ENCODE measurements around the gene ARX. TPM values are rescaled to one million over a fixed set of nuclear protein-coding genes. Genes with fewer than 3 reads are reported as not detected.

The ARX gene
- total and polyA plus RNA-seq, 9 of the 15 experiments (the other 6 are each of a cell fraction or from before 2014, with no cell fraction given): 0.03 TPM; not detected in 8

DNA sequence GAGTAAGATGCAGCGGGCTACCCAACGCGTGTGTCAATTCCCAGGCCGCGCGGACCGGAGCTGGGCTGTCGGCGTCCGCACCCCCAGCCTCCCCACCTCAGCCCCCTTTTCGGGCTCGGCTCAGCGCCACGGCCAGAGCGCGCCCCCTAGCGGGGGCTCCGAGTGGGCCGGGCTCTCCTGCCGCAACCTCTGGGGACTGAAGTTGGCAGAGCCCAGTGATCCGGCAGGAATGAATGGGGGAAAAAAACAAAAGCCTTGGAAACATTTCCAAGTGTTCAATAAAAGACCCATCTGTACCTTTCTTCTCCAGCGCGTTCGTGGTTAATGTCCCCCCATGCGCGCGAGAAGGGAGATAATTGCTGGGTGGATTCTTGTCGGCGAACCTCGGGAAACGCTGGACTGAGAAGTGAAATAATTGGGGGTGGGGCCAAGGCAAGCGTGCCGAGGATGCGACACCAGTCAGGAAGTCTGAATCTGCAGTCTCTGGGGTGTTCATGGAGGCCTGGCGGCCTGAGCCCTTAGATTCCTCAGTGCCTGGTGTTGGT, 5.2 kb upstream of the ARX start:
- Histone ChIP-seq H3K9me1 (ENCODE audit: control insufficient read depth, insufficient read depth, low read length) (no peaks in the 10 kb centered on the region), H3K36me3 (ENCODE audit: control insufficient read depth, insufficient read depth, low read length) (no peaks in the 10 kb centered on the region), H3K9ac (ENCODE audit: insufficient read depth in 1 of 2, low read depth in 2 of 2, low read length in 2 of 2) (peak overlapping the region in 1 of 2 experiments; percentile 9; a peak in 1 of 4 replicates), H3K27ac (ENCODE audit: extremely low read depth, low read depth, low read length) (no peak overlapping the region), H3K27me3 (ENCODE audit: control insufficient read depth in 2 of 2, insufficient read depth in 2 of 2, low read length in 2 of 2) (peaks cover 26 to 51% of the 10 kb centered on the region in 2 experiments), H3K4me3 (no peak overlapping the region), H3K9me3 (replicated peaks; ENCODE audit: control insufficient read depth, insufficient read depth, low read depth, low read length) (no peaks in the 10 kb centered on the region), H3K79me2 (ENCODE audit: control insufficient read depth, insufficient read depth, low read length) (no peaks in the 10 kb centered on the region), H3K4me1 (replicated peaks in 1 of 2; ENCODE audit: control insufficient read depth in 2 of 2, insufficient read depth in 2 of 2, low read length in 2 of 2) (peaks cover 0 to 24% of the 10 kb centered on the region in 2 experiments; a peak in 3 of 5 replicates), H4K20me1 (replicated peaks; ENCODE audit: control insufficient read depth, insufficient read depth, low read length) (no peaks in the 10 kb centered on the region), H3K4me2 (ENCODE audit: insufficient read depth, low read length) (peak overlapping the region; percentile 25), H2AFZ (ENCODE audit: low read depth, low read length) (no peak overlapping the region)
- ChIA-PET CTCF (ENCODE audit: low intra/inter-chr PET ratio) (interaction anchor here (0.5 to 0.6 kb wide), 2 partner anchors 186 to 1630 kb away, joined by 3 to 4 read pairs; no protein-coding TSS in a partner anchor), POLR2A (no interaction called here)
- intact Hi-C loops (cut with micrococcal nuclease): loop anchor here (1.0 to 5.0 kb wide), 3 partner anchors 121 to 269 kb away; no protein-coding TSS in a partner anchor
- BruUV-seq (replicated peaks): no TSS peak
- ATAC-seq (peak; percentile 93), FAIRE-seq (no peak), DNase-seq (ENCODE audit: extremely low read depth in 1 of 4, low spot score in 3 of 4) (peak; percentile 43 to 78 (median 76))
- in situ Hi-C loops (cut with MboI): no loop called here
- TF ChIP-seq TBL1XR1 (IDR thresholded peaks at IDR 0.05; ENCODE audit: low read length in 2 of 2) (no peak), ZBTB7A (IDR thresholded peaks at IDR 0.05; ENCODE audit: borderline replicate concordance, control insufficient read depth, low read depth, low read length) (peak; percentile 41; the same call in 1 of the 2 replicates), ZKSCAN1 (IDR thresholded peaks at IDR 0.05; ENCODE audit: low read depth, low read length) (no peak), CXXC5 (CRISPR knock-in tag; IDR thresholded peaks at IDR 0.05) (0 out of 2 replicates have a peak, but pooled peaks have one; percentile 13), MAZ (CRISPR knock-in tag; conservative IDR thresholded peaks at IDR 0.05 in 1 of 2, IDR thresholded peaks at IDR 0.05 in 1 of 2) (peak in 1 of 2 experiments; percentile 19; a peak in 1 of 4 replicates), RAD21 (CRISPR knock-in tag; conservative IDR thresholded peaks at IDR 0.05 in 1 of 2, IDR thresholded peaks at IDR 0.05 in 1 of 2) (peak; percentile 41 to 64)
- TF ChIP-seq, protein P1, sequence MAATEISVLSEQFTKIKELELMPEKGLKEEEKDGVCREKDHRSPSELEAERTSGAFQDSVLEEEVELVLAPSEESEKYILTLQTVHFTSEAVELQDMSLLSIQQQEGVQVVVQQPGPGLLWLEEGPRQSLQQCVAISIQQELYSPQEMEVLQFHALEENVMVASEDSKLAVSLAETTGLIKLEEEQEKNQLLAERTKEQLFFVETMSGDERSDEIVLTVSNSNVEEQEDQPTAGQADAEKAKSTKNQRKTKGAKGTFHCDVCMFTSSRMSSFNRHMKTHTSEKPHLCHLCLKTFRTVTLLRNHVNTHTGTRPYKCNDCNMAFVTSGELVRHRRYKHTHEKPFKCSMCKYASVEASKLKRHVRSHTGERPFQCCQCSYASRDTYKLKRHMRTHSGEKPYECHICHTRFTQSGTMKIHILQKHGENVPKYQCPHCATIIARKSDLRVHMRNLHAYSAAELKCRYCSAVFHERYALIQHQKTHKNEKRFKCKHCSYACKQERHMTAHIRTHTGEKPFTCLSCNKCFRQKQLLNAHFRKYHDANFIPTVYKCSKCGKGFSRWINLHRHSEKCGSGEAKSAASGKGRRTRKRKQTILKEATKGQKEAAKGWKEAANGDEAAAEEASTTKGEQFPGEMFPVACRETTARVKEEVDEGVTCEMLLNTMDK (IDR thresholded peaks at IDR 0.05; ENCODE audit: borderline replicate concordance, insufficient read depth, low read depth, low read length, poor library complexity, severe bottlenecking): peak; percentile 61
- TF ChIP-seq, protein P2, sequence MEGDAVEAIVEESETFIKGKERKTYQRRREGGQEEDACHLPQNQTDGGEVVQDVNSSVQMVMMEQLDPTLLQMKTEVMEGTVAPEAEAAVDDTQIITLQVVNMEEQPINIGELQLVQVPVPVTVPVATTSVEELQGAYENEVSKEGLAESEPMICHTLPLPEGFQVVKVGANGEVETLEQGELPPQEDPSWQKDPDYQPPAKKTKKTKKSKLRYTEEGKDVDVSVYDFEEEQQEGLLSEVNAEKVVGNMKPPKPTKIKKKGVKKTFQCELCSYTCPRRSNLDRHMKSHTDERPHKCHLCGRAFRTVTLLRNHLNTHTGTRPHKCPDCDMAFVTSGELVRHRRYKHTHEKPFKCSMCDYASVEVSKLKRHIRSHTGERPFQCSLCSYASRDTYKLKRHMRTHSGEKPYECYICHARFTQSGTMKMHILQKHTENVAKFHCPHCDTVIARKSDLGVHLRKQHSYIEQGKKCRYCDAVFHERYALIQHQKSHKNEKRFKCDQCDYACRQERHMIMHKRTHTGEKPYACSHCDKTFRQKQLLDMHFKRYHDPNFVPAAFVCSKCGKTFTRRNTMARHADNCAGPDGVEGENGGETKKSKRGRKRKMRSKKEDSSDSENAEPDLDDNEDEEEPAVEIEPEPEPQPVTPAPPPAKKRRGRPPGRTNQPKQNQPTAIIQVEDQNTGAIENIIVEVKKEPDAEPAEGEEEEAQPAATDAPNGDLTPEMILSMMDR (IDR thresholded peaks at IDR 0.05 in 2 of 3, conservative IDR thresholded peaks at IDR 0.05 in 1 of 3; ENCODE audit: insufficient read depth in 2 of 3, low read depth in 1 of 3, low read length in 3 of 3): peak; percentile 61 to 77 (median 77)
- WGBS (ENCODE audit: insufficient coverage, low coverage, missing lambda C conversion rate): 3% methylated on average over 8 of the region's 35 CpGs
